Neural progenitor cell (in vitro differentiated cells): Measurements from ENCODE around the gene MAPK10. TPM values are rescaled to one million over a fixed set of nuclear protein-coding genes. Genes with fewer than 3 reads are reported as not detected.

Experiments used
- DNase-seq: peaks from one replicate; pipeline ENCODE4 v3.0.0-alpha.2; 2016; ENCODE audit warnings: low spot score
- H2AFZ ChIP-seq: fragments of 200-600 bp; sonication (generic); replicated peaks from 2 replicates; pipeline ENCODE4 v1.6.1; 2016; ENCODE audit warnings: antibody characterized with exemption
- H3F3A ChIP-seq: fragments of 200-600 bp; sonication (generic); 2 replicates; pipeline ENCODE4 v1.6.1; 2016; ENCODE audit warnings: antibody characterized with exemption, low read depth
- H3K27ac ChIP-seq: fragments of 200-600 bp; sonication (generic); 2 replicates; pipeline ENCODE4 v1.5.1; 2016; ENCODE audit warnings: mild to moderate bottlenecking
- H3K27me3 ChIP-seq: fragments of 200-600 bp; sonication (generic); 2 replicates; pipeline ENCODE4 v1.6.1; 2016; ENCODE audit warnings: mild to moderate bottlenecking, moderate library complexity
- H3K36me3 ChIP-seq: fragments of 200-600 bp; sonication (generic); 2 replicates; pipeline ENCODE4 v1.5.1; 2016
- H3K4me1 ChIP-seq: fragments of 200-600 bp; sonication (generic); 2 replicates; pipeline ENCODE4 v1.6.1; 2016; ENCODE audit warnings: mixed run types
- H3K4me2 ChIP-seq: fragments of 200-600 bp; sonication (generic); 2 replicates; pipeline ENCODE4 v1.6.1; 2016
- H3K4me3 ChIP-seq: fragments of 200-600 bp; sonication (generic); 2 replicates; pipeline ENCODE4 v1.5.1; 2016
- H3K79me2 ChIP-seq: fragments of 200-600 bp; sonication (generic); 2 replicates; pipeline ENCODE4 v1.6.1; 2016; ENCODE audit warnings: low read depth
- H3K9ac ChIP-seq: fragments of 200-600 bp; sonication (generic); 2 replicates; pipeline ENCODE4 v1.6.1; 2016
- H3K9me3 ChIP-seq: fragments of 200-600 bp; sonication (generic); 2 replicates; pipeline ENCODE4 v1.5.1; 2016; ENCODE audit warnings: low read depth
- H4K20me1 ChIP-seq: fragments of 200-600 bp; sonication (generic); 2 replicates; pipeline ENCODE4 v1.6.1; 2016; ENCODE audit warnings: low read depth
- H3K27ac Mint-ChIP-seq: 3 replicates; pipeline ENCODE4 v1.8.0; 2021; ENCODE audit warnings: mixed read lengths
- H3K27me3 Mint-ChIP-seq: 2 replicates; pipeline ENCODE4 v1.8.0; 2022; ENCODE audit warnings: low read depth, mild to moderate bottlenecking, inconsistent platforms, moderate library complexity, mixed read lengths; ENCODE audit not compliant: insufficient read depth
- H3K36me3 Mint-ChIP-seq: 3 replicates; pipeline ENCODE4 v1.8.0; 2021; ENCODE audit warnings: mixed read lengths
- H3K4me1 Mint-ChIP-seq: 3 replicates; pipeline ENCODE4 v1.8.0; 2021; ENCODE audit warnings: mixed read lengths
- H3K4me3 Mint-ChIP-seq: 3 replicates; pipeline ENCODE4 v1.8.0; 2021; ENCODE audit warnings: mild to moderate bottlenecking, moderate library complexity, mixed read lengths
- H3K9me3 Mint-ChIP-seq: 3 replicates; pipeline ENCODE4 v1.8.0; 2020; ENCODE audit warnings: mixed read lengths
- EZH2 ChIP-seq: fragments of 200-600 bp; sonication (generic); IDR thresholded peaks from 2 replicates; pipeline ENCODE4 v1.6.1; 2017; ENCODE audit warnings: antibody characterized with exemption, mild to moderate bottlenecking, moderate library complexity
- EZH2phosphoT487 ChIP-seq: fragments of 200-600 bp; sonication (generic); IDR thresholded peaks from 2 replicates; pipeline ENCODE4 v1.6.1; 2017; ENCODE audit warnings: antibody characterized with exemption
- total RNA-seq: library from RNA; depleted of rRNA; stranded (reverse); fragments of >200 nt; gene quantifications from 2 replicates; pipeline ENCODE4 v1.2.3, GENCODE V29; 2015; ENCODE audit warnings: low replicate concordance
- TF ChIP-seq, protein P1 (sequence below): fragments of 200-600 bp; sonication (generic); IDR thresholded peaks from 2 replicates; pipeline ENCODE4 v1.5.1; 2017; ENCODE audit warnings: antibody characterized with exemption, mild to moderate bottlenecking

Gene MAPK10
- total RNA-seq, 1 donor from 2014 or later = 383 TPM

DNA sequence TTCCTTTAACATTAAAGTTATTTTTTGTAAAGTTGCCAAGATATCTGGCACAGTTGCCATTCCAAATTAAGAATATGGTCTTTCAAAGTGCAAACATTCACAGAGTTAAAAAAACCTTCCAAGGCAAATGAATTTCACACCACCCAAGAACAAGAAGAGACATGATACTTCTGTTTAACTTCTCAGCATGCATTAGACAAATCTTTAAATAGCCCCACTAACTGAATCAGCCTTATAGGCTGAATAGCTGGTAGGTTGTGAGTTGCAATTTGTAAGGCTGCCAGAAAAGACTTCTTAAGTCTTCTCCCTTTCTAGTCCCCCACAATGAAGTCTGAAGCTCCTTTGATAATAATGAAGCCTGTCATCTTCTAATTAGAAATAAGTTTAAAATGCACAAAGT lies 95.6 kb downstream of the MAPK10 start:
- Histone ChIP-seq H3K27ac (peak overlapping the region; percentile 28), H3K4me1 (peaks cover 42% of the 10 kb centered on the region)

DNA sequence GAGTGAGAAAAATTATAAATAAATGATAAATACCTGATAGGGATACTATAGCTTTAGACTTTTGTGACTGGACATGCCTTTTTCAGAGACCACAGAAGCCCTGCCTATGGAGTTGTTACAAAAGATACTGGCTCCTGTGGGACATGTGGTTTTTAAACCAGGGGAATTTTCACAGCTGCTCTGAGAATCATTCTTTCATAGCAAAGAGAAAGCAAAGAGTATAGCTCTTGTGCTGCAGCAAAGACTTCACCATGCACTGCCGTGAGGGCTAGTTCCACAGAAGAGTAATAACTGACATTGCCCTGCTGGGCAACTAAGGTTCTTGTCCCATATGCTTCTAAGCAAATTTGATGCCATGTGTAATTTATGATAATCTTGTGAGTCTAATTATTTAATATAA lies 98.2 kb downstream of the MAPK10 start:
- H3K4me3 ChIP-seq = no peak overlapping the region
- H3K27ac ChIP-seq = no peak overlapping the region
- H3K36me3 Mint-ChIP-seq = peaks cover 6% of the 10 kb centered on the region
- peaks cover 42% of the 10 kb centered on the region for H3K4me1 ChIP-seq
- H3K27me3 Mint-ChIP-seq = peaks cover 4% of the 10 kb centered on the region
- no peak overlapping the region for H3K9ac ChIP-seq
- no peak overlapping the region for H3K4me2 ChIP-seq
- H3K4me1 Mint-ChIP-seq = peaks cover 14% of the 10 kb centered on the region
- H4K20me1 ChIP-seq = peaks cover 16% of the 10 kb centered on the region
- H3K4me3 Mint-ChIP-seq = no peak overlapping the region
- TF ChIP-seq EZH2 = no peak
- H3K36me3 ChIP-seq = peaks cover 6% of the 10 kb centered on the region
- H3K9me3 Mint-ChIP-seq = no peaks in the 10 kb centered on the region
- no peak overlapping the region for H3K27ac Mint-ChIP-seq
- no peak overlapping the region for H2AFZ ChIP-seq
- H3K79me2 ChIP-seq = peaks cover 88% of the 10 kb centered on the region
- H3F3A ChIP-seq = peaks cover 13% of the 10 kb centered on the region
- no peaks in the 10 kb centered on the region for H3K27me3 ChIP-seq
- no peaks in the 10 kb centered on the region for H3K9me3 ChIP-seq
- no peak for DNase-seq

More for the DNA sequence above, 95.6 kb downstream of the MAPK10 start:
- H3K4me2 ChIP-seq = peak overlapping the region; percentile 3
- H3K27me3 ChIP-seq = no peaks in the 10 kb centered on the region
- Mint-ChIP-seq H3K4me1 (peaks cover 14% of the 10 kb centered on the region), H3K27me3 (peaks cover 4% of the 10 kb centered on the region), H3K36me3 (peaks cover 6% of the 10 kb centered on the region), H3K9me3 (no peaks in the 10 kb centered on the region), H3K4me3 (no peak overlapping the region), H3K27ac (no peak overlapping the region)
- peaks cover 93% of the 10 kb centered on the region for H3K79me2 ChIP-seq
- H3K9me3 ChIP-seq = no peaks in the 10 kb centered on the region
- peaks cover 26% of the 10 kb centered on the region for H4K20me1 ChIP-seq
- TF ChIP-seq EZH2 (no peak), EZH2phosphoT487 (no peak)
- TF ChIP-seq, protein P1, sequence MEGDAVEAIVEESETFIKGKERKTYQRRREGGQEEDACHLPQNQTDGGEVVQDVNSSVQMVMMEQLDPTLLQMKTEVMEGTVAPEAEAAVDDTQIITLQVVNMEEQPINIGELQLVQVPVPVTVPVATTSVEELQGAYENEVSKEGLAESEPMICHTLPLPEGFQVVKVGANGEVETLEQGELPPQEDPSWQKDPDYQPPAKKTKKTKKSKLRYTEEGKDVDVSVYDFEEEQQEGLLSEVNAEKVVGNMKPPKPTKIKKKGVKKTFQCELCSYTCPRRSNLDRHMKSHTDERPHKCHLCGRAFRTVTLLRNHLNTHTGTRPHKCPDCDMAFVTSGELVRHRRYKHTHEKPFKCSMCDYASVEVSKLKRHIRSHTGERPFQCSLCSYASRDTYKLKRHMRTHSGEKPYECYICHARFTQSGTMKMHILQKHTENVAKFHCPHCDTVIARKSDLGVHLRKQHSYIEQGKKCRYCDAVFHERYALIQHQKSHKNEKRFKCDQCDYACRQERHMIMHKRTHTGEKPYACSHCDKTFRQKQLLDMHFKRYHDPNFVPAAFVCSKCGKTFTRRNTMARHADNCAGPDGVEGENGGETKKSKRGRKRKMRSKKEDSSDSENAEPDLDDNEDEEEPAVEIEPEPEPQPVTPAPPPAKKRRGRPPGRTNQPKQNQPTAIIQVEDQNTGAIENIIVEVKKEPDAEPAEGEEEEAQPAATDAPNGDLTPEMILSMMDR = no peak
- peaks cover 22% of the 10 kb centered on the region for H3F3A ChIP-seq
- peak; percentile 21 for DNase-seq
- no peak overlapping the region for H3K9ac ChIP-seq
- no peaks in the 10 kb centered on the region for H3K36me3 ChIP-seq
- H3K4me3 ChIP-seq = no peak overlapping the region
- H2AFZ ChIP-seq = no peak overlapping the region

DNA sequence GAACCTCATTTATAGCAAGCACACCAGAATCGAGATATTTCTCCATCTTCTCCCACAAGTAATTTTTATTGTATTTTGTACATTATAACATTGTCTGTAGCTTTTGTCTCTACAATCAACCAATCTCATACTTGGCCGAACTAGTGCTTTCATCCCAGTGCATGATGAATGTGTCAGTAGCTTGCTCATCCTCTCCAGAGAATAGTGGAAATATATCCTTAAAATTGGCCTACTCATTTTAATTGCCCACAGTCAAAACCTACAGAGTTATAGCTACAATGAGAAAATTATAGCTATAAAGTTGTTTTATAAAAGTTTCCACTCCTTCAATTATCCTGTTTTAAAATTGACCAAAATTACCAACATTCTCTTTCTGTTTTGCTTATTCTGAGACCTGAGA lies 103.8 kb downstream of the MAPK10 start:
- TF ChIP-seq EZH2phosphoT487 (no peak), EZH2 (no peak)
- TF ChIP-seq, protein P1 = no peak
- Histone ChIP-seq H3K27ac (no peak overlapping the region), H3K4me2 (no peak overlapping the region), H3F3A (no peaks in the 10 kb centered on the region), H3K9me3 (peaks cover 11% of the 10 kb centered on the region), H4K20me1 (no peaks in the 10 kb centered on the region), H2AFZ (no peak overlapping the region), H3K9ac (no peak overlapping the region), H3K4me1 (peaks cover 4% of the 10 kb centered on the region), H3K4me3 (no peak overlapping the region), H3K79me2 (peaks cover 47% of the 10 kb centered on the region), H3K36me3 (peaks cover 15% of the 10 kb centered on the region), H3K27me3 (no peaks in the 10 kb centered on the region)
- no peak for DNase-seq
- no peaks in the 10 kb centered on the region for H3K27me3 Mint-ChIP-seq
- peaks cover 12% of the 10 kb centered on the region for H3K9me3 Mint-ChIP-seq
- no peak overlapping the region for H3K4me3 Mint-ChIP-seq
- no peaks in the 10 kb centered on the region for H3K4me1 Mint-ChIP-seq
- no peak overlapping the region for H3K27ac Mint-ChIP-seq
- peaks cover 10% of the 10 kb centered on the region for H3K36me3 Mint-ChIP-seq

DNA sequence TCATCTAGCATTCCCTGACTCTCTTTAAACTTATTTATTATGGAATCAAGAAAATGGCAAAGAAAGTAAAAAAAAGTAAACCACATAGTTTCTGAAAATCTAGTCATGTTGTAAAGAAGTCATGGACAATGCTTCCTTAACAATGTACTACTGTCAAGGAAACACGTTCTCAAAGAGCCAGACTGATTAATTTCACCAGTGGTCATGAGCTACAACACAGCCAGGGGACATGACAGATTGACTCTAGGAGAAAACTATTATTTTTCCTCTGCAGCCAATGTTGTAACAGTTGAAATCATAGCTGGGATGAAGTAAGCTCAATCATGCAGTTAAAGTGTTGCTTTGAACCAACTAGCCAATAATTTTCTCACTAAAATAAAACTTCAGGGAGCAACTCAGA lies 109.2 kb downstream of the MAPK10 start:
- Mint-ChIP-seq H3K27me3 (no peaks in the 10 kb centered on the region), H3K4me1 (no peaks in the 10 kb centered on the region), H3K36me3 (peaks cover 27% of the 10 kb centered on the region), H3K9me3 (peaks cover 19% of the 10 kb centered on the region), H3K4me3 (no peak overlapping the region), H3K27ac (no peak overlapping the region)
- no peak overlapping the region for H3K9ac ChIP-seq
- no peak for TF ChIP-seq EZH2phosphoT487
- TF ChIP-seq, protein P1 = no peak
- TF ChIP-seq EZH2 = no peak
- DNase-seq = no peak
- H3K4me3 ChIP-seq = no peak overlapping the region
- H4K20me1 ChIP-seq = no peaks in the 10 kb centered on the region
- H3K27ac ChIP-seq = no peak overlapping the region
- no peak overlapping the region for H2AFZ ChIP-seq
- H3K27me3 ChIP-seq = no peaks in the 10 kb centered on the region
- H3K36me3 ChIP-seq = peaks cover 14% of the 10 kb centered on the region
- H3K9me3 ChIP-seq = peaks cover 10% of the 10 kb centered on the region
- H3F3A ChIP-seq = no peaks in the 10 kb centered on the region
- H3K4me2 ChIP-seq = no peak overlapping the region
- H3K79me2 ChIP-seq = peaks cover 47% of the 10 kb centered on the region
- no peaks in the 10 kb centered on the region for H3K4me1 ChIP-seq
